HG03060 (cell line): Measurements from ENCODE around the gene SCGB3A1.

ENCODE experiments used
- ATAC-seq: cut with Tn5 transposase; IDR thresholded peaks from one replicate; pipeline ENCODE4 v1.9.1; 2021; ENCODE audit warnings: low read depth, moderate number of reproducible peaks; ENCODE audit not compliant: unreplicated experiment

Gene SCGB3A1

DNA sequence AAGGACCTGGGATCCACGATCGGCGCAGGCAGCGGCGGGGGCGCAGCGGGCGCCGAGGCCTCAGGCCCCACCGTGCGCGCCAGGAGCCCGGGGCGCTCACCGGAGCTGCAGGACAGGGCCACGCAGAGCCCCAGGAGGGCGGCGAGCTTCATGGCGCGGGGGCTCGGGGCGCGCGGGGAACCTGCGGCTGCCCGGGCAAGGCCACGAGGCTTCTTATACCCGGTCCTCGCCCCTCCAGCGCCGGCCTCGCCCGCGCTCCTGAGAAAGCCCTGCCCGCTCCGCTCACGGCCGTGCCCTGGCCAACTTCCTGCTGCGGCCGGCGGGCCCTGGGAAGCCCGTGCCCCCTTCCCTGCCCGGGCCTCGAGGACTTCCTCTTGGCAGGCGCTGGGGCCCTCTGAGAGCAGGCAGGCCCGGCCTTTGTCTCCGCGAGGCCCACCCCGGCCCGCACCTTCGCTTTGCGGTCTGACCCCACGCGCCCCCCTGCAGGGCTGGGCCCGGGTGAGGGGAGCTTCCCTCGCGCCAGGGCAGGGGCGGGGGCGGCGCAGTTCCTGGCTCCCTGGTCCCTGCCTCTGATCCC is at the start of gene SCGB3A1:
TSS of gene SCGB3A1 (minus strand) at position 189 of the 577 bp plus-strand sequence. CDS start at position 152, 37 bp downstream.
- ATAC-seq = no peak

DNA sequence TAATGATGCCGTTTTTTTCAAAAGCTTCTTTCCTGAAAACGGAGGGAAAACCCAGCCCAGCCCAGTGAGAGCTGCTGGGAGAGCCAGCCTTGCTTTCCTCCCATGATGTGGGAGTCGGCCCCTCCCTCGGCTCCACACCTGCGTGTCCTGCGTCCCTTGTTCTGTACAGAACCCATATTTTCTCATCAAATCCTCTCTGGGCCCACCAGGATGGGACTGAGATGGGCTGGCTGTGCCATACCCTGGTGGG is 49.2 kb upstream of the SCGB3A1 start:
- no peak for ATAC-seq

DNA sequence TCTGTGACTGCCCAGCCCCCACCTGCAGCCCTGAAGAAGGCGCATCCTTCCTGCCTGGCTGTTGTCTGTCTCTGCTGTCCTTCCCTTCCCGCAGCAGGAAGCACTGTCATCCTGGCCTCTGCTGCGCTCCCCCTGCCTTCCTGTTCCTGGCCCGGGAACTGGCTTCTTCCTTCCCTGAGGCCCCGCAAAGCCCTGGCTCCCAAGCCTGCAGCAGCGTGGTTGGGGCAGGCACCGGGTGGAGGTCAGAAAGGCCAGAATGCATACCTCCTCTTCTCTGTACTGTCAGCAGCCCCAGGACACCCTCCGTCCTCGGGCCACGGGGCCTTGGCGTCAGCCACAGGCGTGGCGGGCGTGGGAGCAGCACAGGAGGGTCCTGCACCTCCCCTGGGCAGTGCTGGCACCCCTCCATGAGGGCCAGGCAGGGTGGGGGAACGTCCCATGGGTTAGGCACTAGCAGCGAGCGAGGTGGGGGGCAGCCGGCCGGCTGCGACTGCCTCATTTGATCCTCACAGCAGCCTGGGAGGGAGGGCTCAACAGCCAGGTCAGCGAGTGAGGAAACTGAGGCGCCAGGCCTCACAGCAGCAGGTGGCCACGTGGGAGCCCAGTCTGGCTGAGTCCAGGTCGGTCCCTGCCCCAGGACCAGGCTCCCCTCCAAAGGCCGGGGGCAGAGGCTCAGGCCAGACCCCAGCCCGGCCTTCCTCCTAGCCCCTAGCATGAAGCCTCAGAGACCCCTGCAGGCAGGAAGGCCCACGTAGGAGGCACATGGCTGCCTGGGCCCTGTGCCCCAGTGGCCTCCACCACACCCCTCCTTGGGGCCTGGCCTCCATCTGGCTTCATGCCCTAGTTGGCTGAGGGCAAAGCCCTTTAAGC is 48.7 kb upstream of the SCGB3A1 start:
- no peak for ATAC-seq

DNA sequence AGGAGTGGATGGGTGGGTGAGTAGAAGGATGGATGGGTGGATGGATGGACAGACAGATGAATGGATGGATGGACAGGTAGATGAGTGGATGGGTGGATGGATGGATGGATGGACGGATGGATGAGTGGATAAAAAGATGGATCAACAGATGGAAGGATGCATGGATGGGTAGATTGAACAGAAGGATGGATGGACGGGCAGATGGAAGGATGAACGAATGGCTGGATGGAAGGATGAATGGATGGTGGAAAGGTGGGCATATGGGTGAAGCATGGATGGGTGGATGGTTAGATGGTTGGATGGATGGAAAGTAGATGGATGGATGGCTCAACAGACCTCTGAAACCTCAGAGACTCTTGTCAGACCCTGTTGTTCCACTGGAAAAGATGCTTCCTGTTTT is 48.0 kb upstream of the SCGB3A1 start:
- no peak for ATAC-seq

DNA sequence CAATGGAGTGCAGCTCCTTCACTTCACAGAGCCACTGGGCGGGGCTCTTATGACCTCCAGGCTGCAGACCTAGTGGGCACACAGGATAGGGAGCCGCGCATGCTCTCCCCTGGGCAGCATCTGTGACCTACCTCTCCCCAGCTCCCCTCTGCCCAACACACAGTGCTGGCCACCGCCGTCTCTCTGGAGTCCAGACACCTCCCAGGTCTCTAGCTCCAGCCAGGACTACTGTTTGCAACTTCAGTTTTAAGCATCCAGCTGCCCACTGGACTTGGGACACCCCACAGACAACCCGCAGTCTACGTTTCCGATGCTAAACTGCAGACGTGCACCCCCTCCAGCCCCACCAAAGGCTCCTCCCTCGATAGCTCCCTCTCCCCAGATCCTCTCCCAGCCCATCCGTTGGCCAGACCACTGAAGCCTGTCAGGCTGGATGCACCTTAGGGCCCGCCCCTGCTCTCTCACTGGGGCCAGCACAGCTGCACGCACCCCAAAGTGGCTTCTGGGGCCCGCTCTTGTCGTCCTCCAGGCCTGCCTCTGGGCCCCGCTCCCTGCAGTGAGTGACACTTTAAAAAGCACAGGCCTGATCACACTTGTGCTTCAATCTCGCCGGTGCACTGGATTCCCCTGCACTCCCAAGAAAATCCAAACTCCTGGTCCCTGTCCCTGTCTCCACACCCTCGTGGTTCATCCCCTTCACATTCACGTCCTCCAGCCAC is 46.8 kb upstream of the SCGB3A1 start:
- ATAC-seq = no peak

- ATAC-seq = no peak
Observed at GRCh38 chr5:180636403-180637075, 45.2 kb upstream of the SCGB3A1 start.

DNA sequence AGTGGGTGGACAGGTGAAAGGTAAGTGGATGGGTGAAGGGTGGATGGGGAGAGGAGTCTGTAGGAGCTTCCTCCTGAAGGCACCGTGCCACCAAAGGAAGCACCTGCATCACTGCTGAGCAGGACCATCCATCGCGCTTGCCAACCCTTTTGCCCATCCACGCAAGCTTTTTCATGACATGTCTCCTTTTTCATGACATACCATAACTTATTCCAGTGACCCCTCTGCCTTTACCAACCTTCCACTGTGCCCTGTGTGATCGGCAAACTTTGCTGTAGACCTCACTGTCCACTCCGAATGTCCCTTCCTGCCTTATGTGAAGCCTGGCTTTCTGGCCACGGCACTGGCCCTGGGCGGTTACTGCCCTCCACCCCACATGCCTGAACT is 44.7 kb upstream of the SCGB3A1 start:
- ATAC-seq = no peak

DNA sequence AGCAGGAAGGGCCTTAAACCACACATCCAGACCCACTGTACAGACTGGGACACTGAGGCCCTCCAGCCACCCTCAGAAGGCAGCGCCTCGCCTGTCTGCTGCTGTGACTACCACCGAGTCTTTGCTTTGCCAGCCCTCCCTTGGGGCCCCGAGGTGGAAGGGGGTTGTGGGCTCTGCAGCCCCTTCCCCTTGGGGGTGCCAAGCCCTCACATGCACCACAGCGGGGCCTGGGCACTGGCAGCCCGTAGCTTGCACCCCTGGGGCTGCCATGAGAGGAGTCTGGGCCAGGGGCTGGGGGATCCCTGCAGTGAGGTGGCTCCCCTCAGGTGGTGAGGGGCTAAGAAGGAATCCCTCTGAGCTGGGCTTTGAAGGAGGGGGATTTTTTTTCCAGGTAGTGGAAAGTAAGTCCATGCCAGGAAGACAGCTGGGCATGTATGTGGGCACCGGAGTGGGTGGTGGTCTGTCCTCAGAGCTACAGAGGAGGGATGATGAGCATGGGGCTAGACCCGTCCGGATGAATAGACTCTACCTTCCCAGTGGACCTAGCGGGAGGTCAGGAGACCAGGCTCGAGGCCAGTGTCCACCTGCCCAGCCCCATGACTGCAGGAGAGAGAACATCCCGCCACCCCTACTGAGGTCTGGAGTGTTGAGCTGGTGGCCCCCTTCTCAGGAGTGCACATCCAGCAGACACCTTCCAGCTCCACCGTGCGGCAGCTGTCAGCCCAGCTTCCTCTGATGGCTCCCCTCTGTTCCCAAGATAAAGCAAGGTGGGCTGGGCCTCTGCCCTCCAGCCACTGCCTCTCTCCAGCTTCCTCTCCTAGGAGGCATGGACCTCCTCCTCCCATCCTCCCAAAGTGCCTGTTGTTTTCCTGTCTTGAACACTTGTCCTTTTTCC is 42.2 kb upstream of the SCGB3A1 start:
- no peak for ATAC-seq

GRCh38 chr5:180632768-180633167 is 41.5 kb upstream of the SCGB3A1 start:
- no peak for ATAC-seq

GRCh38 chr5:180631549-180632383 is 40.5 kb upstream of the SCGB3A1 start:
- ATAC-seq = no peak

- ATAC-seq = no peak
Observed at GRCh38 chr5:180630426-180630825, 39.1 kb upstream of the SCGB3A1 start.

- ATAC-seq = no peak
Observed at GRCh38 chr5:180629831-180630382, 38.6 kb upstream of the SCGB3A1 start.

DNA sequence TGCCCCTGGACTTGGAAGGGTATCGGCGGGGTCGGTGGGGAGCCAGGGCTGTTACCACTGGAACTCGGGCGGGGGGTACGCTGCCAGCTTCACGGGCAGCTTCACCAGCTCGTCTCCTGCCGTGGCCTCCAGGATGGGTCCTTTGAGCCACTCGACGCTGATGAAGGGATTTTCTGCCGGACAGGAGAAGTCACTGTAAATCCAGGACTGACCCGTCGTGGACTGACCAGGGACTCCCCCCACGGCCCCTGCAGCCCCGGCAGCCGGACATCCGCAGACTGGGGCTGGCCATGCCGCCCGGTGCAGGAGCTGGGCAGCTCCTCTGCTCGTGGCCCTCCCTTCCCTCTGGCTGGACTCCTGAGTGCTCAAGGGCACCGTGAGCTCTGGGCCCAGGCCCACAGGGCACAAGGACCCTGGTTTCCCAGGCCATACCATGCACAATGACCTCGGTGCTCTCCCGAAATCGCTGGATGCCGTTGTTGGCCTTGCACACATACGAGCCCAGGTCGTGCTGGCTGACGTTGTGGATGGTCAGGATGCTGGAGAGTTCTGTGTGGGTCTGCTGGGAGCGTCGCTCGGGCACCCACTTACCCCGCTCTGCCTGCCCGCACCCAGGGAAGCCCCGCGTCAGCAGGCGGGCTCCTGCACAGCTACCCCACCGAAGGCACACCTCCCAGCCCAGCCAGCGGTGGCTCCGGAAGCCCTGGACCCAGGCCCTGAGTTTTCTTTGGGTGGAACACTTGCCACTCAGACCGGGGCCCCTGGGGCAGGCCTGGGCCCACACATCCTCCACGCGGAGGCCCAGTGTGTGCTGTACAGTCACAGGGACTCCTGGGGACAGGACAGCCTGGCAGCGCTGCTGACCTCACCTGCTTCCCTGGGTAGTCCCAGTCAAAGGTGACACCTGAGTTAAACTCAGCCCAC is 37.8 kb upstream of the SCGB3A1 start:
- no peak for ATAC-seq

GRCh38 chr5:180628211-180628610 is 36.9 kb upstream of the SCGB3A1 start:
- ATAC-seq = no peak

- no peak for ATAC-seq
Observed at GRCh38 chr5:180627386-180628120, 36.3 kb upstream of the SCGB3A1 start.

- no peak for ATAC-seq
Observed at GRCh38 chr5:180626661-180627385, 35.5 kb upstream of the SCGB3A1 start.
